KMS-11 (cell line): ENCODE data around the gene RIC8A.
A peak's percentile ranks its signal among the peaks of the same experiment; 100 is the strongest.
"Not testable (repeated sequence)": the region's sequence is repeated elsewhere in the genome, so short reads cannot be mapped to it uniquely, and the experiment has no call there.

Source experiments
- H2AFZ ChIP-seq: fragments of 200-600 bp; sonication (generic); 2 replicates; pipeline ENCODE4 v1.6.1; 2016; ENCODE audit warnings: antibody characterized with exemption, mixed run types, low read depth
- H3K27ac ChIP-seq: fragments of 200-600 bp; sonication (generic); 2 replicates; pipeline ENCODE4 v1.6.1; 2016; ENCODE audit warnings: mild to moderate bottlenecking, mixed run types
- H3K27me3 ChIP-seq: fragments of 200-600 bp; sonication (generic); 2 replicates; pipeline ENCODE4 v1.6.1; 2017; ENCODE audit warnings: mild to moderate bottlenecking, low read depth, mixed run types, moderate library complexity; ENCODE audit not compliant: insufficient read depth
- H3K36me3 ChIP-seq: fragments of 200-600 bp; sonication (generic); 2 replicates; pipeline ENCODE4 v1.6.1; 2017; ENCODE audit warnings: mild to moderate bottlenecking, mixed run types; ENCODE audit not compliant: insufficient read depth
- H3K4me1 ChIP-seq: fragments of 200-600 bp; sonication (generic); 2 replicates; pipeline ENCODE4 v1.6.1; 2016; ENCODE audit warnings: mild to moderate bottlenecking, low read depth, mixed run types; ENCODE audit not compliant: poor library complexity, severe bottlenecking
- H3K4me2 ChIP-seq: fragments of 200-600 bp; sonication (generic); 2 replicates; pipeline ENCODE4 v1.7.0; 2016; ENCODE audit warnings: mild to moderate bottlenecking, mixed run types
- H3K4me3 ChIP-seq: fragments of 200-600 bp; sonication (generic); IDR thresholded peaks from 2 replicates; pipeline ENCODE4 v1.6.1; 2017; ENCODE audit warnings: low read depth, low read length, mixed read lengths; ENCODE audit not compliant: insufficient read depth
- H3K79me2 ChIP-seq: fragments of 200-600 bp; sonication (generic); 2 replicates; pipeline ENCODE4 v1.6.1; 2016; ENCODE audit warnings: low read depth, mixed run types; ENCODE audit not compliant: insufficient read depth
- H3K9ac ChIP-seq: fragments of 200-600 bp; sonication (generic); 2 replicates; pipeline ENCODE4 v1.6.1; 2016; ENCODE audit warnings: mild to moderate bottlenecking, mixed run types
- H4K20me1 ChIP-seq: fragments of 200-600 bp; sonication (generic); 2 replicates; pipeline ENCODE4 v1.6.1; 2016; ENCODE audit warnings: mild to moderate bottlenecking, mixed run types; ENCODE audit not compliant: insufficient read depth
- TF ChIP-seq, protein P1 (sequence below): fragments of 200-600 bp; sonication (generic); conservative IDR thresholded peaks from 2 replicates; pipeline ENCODE4 v1.6.1; 2017; ENCODE audit warnings: low read depth, mild to moderate bottlenecking, antibody characterized with exemption, low read length, moderate library complexity, mixed read lengths

Gene RIC8A

GRCh38 chr11:236774-237767 is 29.6 kb downstream of the RIC8A start, which contains the start of gene PSMD13:
PSMD13 (plus strand) TSS chr11:236976; CDS start chr11:237050, 74 bp downstream.
- Histone ChIP-seq H2AFZ (peak within 1 kb of the TSS; percentile 93), H3K9ac (peak within 1 kb of the TSS; percentile 80), H3K27ac (peak within 1 kb of the TSS; percentile 65), H4K20me1 (no peaks in the 10 kb centered on the region), H3K4me3 (peak within 1 kb of the TSS; percentile 38), H3K79me2 (peaks cover 45% of the 10 kb centered on the region), H3K27me3 (no peaks in the 10 kb centered on the region), H3K36me3 (no peaks in the 10 kb centered on the region), H3K4me1 (peaks cover 26% of the 10 kb centered on the region), H3K4me2 (peak within 1 kb of the TSS; percentile 88)
- TF ChIP-seq, protein P1, sequence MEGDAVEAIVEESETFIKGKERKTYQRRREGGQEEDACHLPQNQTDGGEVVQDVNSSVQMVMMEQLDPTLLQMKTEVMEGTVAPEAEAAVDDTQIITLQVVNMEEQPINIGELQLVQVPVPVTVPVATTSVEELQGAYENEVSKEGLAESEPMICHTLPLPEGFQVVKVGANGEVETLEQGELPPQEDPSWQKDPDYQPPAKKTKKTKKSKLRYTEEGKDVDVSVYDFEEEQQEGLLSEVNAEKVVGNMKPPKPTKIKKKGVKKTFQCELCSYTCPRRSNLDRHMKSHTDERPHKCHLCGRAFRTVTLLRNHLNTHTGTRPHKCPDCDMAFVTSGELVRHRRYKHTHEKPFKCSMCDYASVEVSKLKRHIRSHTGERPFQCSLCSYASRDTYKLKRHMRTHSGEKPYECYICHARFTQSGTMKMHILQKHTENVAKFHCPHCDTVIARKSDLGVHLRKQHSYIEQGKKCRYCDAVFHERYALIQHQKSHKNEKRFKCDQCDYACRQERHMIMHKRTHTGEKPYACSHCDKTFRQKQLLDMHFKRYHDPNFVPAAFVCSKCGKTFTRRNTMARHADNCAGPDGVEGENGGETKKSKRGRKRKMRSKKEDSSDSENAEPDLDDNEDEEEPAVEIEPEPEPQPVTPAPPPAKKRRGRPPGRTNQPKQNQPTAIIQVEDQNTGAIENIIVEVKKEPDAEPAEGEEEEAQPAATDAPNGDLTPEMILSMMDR = peak; percentile 21; the same call in 1 of the 2 replicates

GRCh38 chr11:238346-238745 is 30.8 kb downstream of the RIC8A start:
- Histone ChIP-seq H3K4me1 (peaks cover 26% of the 10 kb centered on the region), H3K4me2 (peak overlapping the region; percentile 88), H3K79me2 (peaks cover 45% of the 10 kb centered on the region)
- not testable (repeated sequence) for H3K27me3 ChIP-seq, H2AFZ ChIP-seq, H4K20me1 ChIP-seq, H3K4me3 ChIP-seq, H3K27ac ChIP-seq, H3K36me3 ChIP-seq, H3K9ac ChIP-seq

DNA sequence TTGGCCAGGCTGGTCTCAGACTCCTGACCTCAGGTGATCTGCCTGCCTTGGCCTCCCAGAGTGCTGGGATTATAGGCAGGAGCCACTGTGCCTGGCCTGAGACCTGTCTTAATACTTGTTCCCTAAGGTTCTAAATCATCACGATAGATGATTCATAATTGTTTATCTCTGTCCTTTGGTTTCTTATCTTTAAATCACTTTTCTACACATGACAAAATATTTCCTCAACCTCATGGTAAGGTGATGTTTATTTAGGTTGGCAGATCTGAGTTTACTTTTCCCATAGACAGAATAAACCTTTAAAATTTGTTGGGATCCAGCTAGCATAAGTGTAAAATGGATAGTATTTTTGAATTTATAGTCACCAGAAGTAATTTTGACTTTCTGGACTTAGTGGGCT is 32.8 kb downstream of the RIC8A start:
- peaks cover 20% of the 10 kb centered on the region for H3K4me1 ChIP-seq
- no peaks in the 10 kb centered on the region for H3K27me3 ChIP-seq
- H3K27ac ChIP-seq = no peak overlapping the region
- H3K9ac ChIP-seq = no peak overlapping the region
- no peak overlapping the region for H3K4me2 ChIP-seq
- H2AFZ ChIP-seq = no peak overlapping the region
- peaks cover 45% of the 10 kb centered on the region for H3K79me2 ChIP-seq
- TF ChIP-seq, protein P1 = no peak
- no peaks in the 10 kb centered on the region for H4K20me1 ChIP-seq
- H3K4me3 ChIP-seq = no peak overlapping the region
- H3K36me3 ChIP-seq = peaks cover 7% of the 10 kb centered on the region; the same call in 1 of the 2 replicates

GRCh38 chr11:241634-242033 is 34.1 kb downstream of the RIC8A start:
- Histone ChIP-seq H3K27ac (no peak overlapping the region), H4K20me1 (no peaks in the 10 kb centered on the region), H3K36me3 (peaks cover 7% of the 10 kb centered on the region; the same call in 1 of the 2 replicates), H2AFZ (no peak overlapping the region), H3K27me3 (no peaks in the 10 kb centered on the region), H3K4me1 (peaks cover 17% of the 10 kb centered on the region), H3K79me2 (peaks cover 45% of the 10 kb centered on the region), H3K4me2 (no peak overlapping the region), H3K4me3 (no peak overlapping the region), H3K9ac (no peak overlapping the region)
- TF ChIP-seq, protein P1 = no peak
